HG03097 (cell line): ENCODE measurements around the gene TSSC4.

Experiments
- ATAC-seq: cut with Tn5 transposase; IDR thresholded peaks from one replicate; pipeline ENCODE4 v1.9.1; 2021; ENCODE audit not compliant: unreplicated experiment, low FRiP score

Gene TSSC4

GRCh38 chr11:2431395-2431794, 30.8 kb downstream of the TSSC4 start:
- ATAC-seq, result no peak

DNA sequence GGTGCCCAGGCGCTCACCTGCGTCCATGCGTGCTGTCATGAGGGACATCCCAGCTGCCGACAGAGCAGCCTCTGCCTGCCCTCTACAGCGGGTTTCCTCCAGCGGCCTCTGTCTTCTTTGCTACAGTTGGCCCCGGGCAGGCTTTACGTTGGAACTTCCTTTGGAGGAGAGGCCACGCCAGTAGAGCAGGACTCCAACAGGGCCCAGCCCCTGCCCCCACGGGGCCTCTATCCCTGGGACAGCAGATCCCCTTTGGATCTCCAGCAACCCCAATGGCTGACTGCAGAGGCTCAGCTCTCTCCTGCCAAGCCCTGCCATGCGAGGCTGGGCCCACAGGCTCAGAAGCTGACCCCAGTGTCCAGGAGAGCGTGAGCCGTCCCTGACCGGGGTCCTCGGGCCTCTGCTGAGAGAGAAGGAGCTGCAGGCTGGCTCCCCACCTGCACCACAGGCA, 31.6 kb downstream of the TSSC4 start:
- no peak for ATAC-seq

DNA sequence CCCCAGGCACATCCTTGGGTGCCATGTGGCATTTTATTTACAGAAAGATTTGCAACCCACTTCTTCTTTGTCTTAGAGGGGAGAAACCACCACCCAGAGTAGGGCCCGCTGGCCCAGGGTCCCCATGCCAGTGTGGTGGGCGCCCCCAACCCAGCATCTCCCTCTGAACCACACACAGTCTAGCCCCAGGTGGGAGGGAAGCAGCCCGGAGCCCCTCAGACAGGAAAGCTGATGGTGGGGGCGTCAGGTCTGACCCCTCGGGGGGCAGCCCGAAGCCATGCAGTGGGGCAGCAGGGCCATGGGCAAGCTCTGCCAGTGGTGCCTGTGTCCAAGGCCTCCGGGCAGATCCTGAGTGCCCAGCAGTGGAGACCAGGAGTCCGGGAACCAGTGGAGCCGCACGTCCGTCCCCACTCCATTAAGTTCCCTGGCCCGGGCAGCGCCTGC, 32.1 kb downstream of the TSSC4 start:
- ATAC-seq, result no peak

- ATAC-seq, result no peak
Observed at GRCh38 chr11:2433106-2433925, 32.8 kb downstream of the TSSC4 start.

GRCh38 chr11:2434008-2434407, 33.5 kb downstream of the TSSC4 start:
- no peak for ATAC-seq

DNA sequence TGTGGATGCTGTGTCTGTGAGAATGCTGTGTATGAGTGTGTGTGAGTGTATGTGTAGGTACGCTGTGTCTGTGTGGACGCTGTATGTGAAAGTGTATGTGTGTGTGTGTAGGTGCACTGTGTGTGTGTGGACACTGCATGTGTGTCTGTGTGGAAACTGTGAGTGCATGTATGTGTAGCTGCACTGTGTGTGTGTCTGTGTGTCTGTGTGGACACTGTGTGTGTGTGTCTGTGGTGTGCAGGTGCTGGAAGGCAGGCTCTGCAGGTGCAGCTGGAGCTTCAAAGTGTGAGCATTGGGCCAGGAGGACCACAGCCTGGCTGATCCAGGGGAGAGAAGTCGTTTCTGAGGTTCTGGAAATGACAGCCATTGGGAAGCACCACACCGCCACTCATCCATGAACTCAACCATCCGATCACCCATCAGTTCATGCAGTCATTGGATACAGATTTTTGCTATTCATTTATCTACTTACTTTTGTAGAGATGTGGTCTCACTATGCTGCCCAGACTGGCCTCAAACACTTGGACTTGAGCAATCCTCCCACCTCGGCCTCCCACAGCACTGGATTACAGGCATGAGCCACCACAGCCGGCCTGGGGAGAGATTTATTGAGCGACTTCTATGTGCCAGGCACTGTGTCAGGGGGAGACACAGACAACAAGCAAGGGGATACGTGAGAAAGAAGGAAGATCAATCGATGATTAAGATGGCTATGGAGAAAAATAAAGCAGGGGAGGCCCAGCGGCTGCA, 34.1 kb downstream of the TSSC4 start:
- ATAC-seq, result no peak

GRCh38 chr11:2435288-2436012, 34.9 kb downstream of the TSSC4 start:
- ATAC-seq, result no peak

GRCh38 chr11:2436013-2436520, 35.5 kb downstream of the TSSC4 start:
- ATAC-seq, result no peak

DNA sequence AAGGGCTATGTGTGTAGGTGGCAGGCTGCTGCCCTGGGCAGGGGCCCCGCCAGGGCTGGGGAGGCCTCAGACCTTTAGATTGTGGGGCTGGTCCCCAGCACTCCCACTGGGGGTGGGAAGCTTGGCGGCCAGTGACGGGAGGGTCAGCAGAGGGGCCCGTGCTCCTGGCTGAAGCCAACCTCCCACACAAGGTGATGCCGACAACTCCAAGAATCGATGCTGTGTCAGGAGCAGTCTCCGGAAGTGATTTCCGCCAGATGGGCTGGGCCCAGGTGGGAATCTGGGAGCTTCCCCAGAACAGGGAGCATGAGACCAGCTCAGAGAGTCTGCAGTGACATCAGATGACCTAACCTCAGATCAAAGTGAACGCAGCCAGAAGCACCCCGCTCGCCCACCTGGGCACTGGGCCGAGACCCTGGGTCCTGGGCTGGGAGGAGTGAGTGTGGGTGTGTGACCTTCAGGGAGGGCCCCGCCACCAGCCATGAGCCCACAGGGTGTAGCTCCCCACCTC, 36.0 kb downstream of the TSSC4 start:
- ATAC-seq, result no peak

- no peak for ATAC-seq
Observed at GRCh38 chr11:2437516-2437915, 37.0 kb downstream of the TSSC4 start.

DNA sequence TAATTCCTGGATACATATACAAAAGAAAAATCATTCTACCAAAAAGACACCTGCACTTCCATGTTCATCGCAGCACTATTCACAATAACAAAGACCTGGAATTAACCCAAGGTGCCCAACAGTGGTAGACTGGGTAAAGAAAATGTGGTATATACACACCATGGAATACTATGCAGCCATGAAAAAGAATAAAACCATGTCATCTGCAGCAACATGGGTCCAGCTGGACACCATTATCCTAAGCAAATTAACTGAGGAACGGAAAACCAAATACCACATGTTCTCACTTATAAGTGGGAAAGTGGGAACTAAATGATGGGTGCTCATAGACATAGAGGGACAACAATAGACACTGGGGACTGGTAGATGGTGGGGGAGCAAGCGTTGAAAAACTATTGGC, 39.3 kb downstream of the TSSC4 start:
- no peak for ATAC-seq

DNA sequence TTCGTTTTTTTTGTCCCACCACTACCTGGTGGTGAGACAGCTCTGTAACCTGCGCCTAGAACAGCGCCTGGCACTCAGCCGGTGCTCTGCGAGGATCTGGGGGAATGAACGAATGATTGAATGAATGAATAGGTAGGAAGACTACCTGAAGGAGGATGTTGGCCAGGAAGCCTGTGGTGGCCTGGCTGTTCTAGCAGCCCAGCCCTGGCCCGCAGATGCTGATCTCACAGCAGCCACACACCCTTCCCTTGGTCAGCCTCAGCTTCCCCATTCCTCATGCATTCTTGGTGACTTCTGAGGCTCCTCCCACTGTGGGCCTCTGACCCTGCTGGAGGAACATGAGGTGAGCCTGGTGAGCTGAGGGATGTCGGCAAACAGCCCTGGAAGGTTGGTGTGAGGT, 40.1 kb downstream of the TSSC4 start:
- no peak for ATAC-seq

- no peak for ATAC-seq
Observed at GRCh38 chr11:2441171-2441570, 40.6 kb downstream of the TSSC4 start.

- no peak for ATAC-seq
Observed at GRCh38 chr11:2442589-2442988, 42.0 kb downstream of the TSSC4 start.

DNA sequence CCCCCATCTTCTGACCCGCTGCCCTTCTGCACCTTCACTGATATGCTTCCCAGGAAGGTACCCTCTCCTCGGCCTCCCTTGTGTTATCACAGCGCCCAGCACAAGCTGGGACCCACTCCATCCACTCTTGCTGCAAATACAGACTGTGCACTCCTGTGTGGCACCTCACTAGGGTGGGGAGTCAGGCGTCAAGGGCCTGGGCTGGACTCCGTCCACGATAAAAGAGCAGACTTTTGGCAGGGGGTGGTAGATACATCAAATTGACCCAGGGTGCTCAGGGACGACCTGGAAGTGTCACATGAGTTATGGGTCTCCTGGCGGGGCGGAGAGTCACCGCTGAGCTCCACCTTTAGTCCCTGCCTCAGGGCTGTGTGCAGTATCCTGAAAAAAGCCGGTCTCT, 42.9 kb downstream of the TSSC4 start:
- ATAC-seq, result no peak

- ATAC-seq, result no peak
Observed at GRCh38 chr11:2443881-2444820, 43.6 kb downstream of the TSSC4 start, which contains the start of gene TRPM5. Gene TRPM5, minus strand, starts transcription at chr11:2444514. Its CDS starts 21,478 bp downstream, at chr11:2423036.

DNA sequence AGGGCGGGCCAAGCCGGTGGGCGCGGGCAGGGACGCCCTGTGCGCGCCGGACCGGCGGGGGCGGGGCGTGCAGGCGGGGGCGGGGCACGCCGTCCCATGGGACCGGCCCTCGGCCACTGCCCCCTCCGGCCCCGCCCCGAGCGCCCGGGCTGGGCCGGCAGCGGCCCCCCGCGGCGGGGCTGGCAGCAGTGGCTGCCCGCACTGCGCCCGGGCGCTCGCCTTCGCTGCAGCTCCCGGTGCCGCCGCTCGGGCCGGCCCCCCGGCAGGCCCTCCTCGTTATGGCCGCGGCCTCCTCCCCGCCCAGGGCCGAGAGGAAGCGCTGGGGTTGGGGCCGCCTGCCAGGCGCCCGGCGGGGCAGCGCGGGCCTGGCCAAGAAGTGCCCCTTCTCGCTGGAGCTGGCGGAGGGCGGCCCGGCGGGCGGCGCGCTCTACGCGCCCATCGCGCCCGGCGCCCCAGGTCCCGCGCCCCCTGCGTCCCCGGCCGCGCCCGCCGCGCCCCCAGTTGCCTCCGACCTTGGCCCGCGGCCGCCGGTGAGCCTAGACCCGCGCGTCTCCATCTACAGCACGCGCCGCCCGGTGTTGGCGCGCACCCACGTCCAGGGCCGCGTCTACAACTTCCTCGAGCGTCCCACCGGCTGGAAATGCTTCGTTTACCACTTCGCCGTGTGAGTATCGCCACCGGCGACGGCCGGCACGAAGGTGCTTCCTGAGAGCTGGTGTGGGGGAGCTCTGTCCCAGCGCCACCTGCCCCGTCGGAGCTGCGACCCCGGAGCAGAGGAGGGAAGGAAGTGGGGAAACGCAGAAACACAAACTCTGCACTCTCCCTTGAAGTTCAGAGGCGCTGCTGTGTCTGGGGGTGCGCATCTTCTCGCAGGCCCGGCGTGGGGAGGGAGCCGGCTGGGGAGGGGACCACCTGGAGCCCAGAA, 44.5 kb downstream of the TSSC4 start, which contains the start of gene KCNQ1:
KCNQ1 (plus strand) TSS at position 188 of the 925 bp plus-strand sequence; CDS start at position 279, 91 bp downstream.
- no peak for ATAC-seq
